HPDE6-E6E7 (cell line): ENCODE data around the gene CWC15.
"Not testable (repeated sequence)": the region's sequence is repeated elsewhere in the genome, so short reads cannot be mapped to it uniquely, and the experiment has no call there.

Source experiments
- DNase-seq: peaks from one replicate; pipeline ENCODE4 v3.0.0; 2011; ENCODE audit warnings: missing footprints; ENCODE audit errors: extremely low spot score

CWC15 gene

DNA sequence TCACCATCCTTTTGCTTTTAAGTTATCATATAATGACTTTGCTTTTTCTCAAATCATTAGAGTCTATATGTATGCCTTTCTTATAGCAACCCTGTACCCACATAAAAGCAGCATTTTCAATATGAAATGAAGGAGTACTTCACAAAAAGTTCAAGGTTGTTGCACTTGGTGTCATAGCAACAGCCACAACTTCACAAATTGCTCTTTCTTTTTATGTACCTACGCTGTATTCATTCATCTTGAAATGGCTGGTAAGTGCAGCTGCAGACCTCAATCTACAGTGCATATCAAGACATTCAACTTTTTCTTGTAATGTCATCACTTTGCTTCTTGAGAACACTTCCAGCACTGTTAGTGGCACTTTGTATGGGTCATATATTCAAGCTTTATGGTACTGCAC, 18.6 kb downstream of the CWC15 start:
- DNase-seq, result no peak

DNA sequence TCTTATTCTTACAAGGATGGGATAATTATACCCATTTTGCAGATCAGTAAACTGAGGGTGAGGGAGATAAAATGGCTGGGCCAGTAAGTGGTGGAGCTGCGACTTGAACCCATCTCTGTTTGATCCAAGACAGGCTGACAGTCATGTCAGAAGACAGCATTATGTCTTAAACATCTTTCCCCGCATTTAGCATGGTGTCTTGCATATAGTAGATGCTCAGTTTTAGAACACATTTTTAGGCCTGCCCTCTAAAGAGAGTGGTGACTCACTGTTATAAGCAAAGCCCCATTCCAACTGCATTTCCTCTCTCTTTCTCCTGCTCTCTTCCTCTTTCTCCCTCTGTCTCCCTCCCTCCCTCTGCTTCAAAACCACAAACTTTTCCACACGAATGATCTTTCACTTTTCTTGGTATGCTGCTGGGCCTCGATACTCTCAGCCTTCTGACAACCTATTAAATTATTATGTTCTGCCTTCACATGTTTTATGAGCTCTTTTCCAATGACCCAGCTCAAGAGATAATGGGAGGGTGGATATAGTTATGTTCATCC, 25.2 kb downstream of the CWC15 start:
- no peak for DNase-seq

DNA sequence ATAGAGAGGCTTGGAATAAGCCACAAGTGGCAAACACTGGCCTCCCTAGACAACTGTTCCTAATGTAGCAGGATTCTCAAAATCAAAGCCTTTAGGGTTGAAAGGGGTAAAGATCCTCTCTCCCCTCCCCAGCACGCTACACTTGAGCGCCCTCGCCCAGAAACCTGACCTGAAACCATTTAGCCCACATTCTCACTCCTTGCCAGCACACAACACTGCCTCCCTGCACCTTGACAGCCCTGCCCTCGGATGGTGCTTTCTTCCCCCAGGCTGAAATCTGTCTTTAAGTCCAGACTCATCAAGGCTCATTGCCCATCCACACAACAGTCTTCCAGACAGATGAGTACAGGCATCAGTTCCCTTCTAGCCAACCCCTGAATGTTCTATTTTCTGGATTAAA, 26.5 kb downstream of the CWC15 start:
- no peak for DNase-seq

DNA sequence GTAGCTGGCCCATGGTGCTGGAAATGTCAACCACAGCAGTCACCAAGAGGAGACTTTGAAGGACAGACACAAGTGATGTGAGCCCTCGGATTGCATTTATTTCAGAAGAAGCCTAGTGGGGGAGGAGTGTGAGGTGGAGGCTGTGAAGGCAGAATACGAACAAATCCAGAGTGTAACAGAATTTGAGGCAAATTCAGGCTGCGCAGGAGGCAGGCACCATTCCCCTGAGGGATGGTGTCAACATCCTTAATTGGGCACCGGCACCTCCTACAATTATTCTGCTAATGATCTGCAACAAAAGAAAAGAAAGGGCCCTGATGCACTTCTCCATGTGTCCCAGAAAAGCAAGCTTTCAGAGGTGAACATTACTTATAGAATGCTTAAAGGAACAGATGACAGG, 32.2 kb downstream of the CWC15 start:
- DNase-seq, result no peak

DNA sequence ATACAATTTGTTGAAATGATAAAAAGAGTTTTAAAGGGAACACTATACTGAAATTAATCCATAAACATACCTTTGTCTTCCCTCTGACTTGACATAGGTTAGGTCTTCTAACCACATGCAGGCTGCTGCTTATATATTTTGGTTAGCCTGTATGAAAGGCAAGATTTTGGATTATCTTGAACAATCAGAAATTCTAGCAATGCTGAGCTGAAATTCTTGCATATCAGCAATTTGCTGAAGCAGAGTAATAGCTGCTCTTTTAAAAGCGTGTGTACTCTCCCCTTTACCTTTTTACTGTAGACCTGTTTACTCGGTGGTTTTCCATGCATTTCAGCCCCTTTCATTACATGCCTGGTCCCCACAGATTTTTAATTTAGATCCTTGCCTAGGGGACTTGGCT, 34.0 kb downstream of the CWC15 start:
- DNase-seq, result no peak

DNA sequence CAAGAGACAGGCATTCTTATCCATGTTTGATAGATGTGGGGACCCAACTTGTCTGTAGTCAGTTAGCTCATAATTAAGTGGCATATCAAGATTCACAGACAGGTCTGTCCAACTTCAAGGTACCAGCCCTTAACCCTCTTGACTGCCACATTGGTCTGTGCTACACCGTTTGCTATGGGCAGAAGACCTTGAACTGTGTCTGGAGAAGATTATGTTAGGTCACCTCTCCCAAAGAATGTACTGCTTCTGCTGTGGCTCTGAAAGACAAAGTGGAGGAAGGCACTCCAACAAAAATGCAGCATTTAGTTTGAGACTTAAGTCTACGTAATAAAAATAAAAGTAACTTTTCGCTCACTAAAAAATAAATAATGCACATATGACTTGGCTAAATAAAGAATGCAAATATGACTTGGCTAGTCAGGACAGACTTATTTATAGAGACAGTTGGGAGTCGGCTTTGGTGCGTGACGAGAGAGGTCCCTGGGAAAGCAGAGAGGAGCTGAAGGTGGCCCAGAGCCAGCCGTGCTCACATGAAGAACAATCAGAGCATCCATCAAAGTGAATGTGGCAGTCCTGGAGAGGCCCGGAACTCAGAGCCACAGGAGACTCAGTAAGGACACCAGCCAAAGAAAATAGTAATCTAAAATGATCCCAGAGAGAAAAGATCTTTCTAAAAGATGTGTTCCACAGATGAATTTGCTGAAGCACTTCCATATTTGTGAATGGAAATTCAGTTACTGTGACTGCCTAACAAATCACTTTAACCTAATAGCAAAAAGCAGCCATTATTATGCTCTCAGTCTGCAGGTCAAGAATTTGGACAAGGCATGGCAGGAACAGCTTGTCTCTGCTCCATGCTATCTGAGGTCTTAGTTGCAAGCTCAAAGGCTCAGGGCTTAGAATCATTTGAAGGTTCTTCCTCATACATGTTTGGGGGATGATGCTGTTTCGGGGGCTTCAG, 35.0 kb downstream of the CWC15 start:
- DNase-seq, result no peak

DNA sequence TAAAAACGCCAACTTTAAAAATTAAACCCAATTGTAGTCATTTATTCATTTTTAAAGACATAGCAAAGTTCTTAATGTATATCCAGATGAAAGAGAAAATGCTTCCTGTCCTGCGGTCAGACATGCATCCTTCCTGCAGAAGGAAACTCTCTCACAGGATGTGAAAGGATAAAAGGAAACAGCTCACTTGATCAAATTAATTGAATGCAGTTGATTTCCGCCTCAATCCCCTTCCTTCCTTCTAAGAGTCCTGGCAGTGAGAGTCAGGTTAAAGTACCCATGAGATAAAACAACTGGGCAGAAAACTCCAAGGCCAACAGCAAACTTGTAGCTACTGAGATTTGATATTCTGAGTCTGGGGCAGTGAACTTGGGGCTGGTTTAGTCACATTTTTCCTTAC, 38.5 kb downstream of the CWC15 start:
- no peak for DNase-seq

DNA sequence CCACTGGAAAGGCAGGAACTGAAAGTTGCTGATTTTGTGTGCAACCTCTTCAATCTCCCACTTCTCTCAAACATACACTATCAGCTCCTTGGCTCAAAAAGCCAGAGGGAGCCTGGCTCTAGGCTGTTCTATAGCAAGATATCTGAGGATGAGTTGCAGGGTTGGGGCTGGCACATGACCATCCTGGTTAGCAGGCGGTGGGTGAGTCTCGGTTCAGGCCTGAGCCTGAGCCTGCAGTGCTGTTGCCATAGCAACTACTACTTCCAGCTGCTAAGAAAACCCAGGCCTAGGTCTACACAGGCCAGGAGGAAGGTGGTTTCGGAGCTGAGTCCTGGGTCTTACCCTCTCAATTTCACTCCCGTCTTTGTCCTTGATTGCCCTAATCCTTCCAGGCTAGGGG, 39.0 kb downstream of the CWC15 start:
- DNase-seq, result no peak

DNA sequence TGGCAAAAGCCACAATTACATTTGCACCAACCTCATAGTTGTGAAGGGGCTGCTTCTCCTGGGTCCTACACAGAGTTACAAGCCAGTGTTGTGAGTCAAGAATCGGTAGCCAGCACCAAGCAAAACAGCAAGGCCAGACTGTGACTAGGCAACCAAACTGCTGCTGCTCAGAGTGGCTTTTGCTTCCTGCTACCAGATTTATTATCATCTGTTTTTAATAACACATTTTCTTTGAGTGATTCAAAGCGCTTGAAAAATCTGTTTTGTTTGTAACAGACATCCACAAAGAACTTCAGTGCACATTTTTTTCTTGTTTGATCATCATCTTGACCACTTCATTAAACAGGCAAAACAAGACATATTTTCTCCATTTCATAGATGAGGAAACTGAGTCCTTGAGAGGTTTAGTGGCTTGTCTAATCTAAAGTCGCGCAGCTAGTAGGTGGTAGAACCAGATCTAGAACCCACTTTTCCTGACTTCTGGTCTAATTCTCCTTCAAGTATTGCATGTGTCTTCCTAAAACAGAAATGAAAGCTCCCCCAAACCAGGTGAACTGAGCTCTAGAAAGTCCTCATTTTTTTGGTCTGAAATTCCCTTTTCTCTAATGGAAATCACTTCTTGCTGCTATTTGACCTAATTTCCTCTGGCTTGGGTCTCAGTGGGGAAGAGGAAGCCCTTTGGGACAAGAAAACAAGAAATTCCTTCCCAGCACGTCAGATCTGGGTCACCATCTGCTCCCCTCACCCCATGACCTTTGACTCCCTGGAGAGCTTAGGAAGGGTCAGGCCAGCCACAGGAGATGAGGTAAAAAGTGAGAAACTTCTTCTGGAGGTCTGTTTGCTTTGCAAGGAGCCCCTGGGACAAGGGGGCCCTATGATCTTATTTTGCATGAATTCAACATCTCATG, 39.9 kb downstream of the CWC15 start:
- no peak for DNase-seq

DNA sequence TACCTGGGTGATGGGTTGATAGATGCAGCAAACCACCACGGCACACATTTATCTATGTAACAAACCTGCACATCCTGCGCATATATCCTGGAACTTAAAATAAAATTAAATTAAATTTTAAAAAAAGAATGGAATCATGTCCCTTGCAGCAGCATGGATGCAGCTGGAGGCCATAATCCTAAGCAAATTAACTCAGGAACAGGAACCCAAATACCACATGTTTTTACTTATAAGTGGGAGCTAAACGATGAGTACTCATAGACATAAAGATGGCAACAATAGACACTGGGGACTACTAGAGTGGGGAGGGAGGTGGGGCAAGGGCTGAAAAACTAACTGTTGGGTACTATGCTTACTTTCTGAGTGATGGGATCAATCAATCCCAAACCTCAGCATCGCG, 40.9 kb downstream of the CWC15 start:
- DNase-seq, result no peak

DNA sequence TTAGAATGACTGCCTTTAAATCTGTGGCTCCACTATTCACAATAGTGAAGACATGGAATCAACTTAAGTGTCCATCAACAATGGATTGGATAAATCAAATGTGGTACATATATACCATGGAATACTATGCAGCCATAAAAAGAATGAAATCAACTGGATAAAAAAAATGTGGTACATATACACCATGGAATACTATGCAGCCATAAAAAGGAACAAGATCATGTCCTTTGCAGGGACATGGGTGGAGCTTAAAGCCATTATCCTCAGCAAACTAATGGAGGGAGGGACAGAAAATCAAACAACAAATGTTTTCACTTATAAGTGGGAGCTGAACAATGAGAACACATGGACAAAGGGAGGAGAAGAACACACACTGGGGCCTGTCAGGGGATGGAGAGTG, 41.3 kb downstream of the CWC15 start:
- not testable (repeated sequence) for DNase-seq

DNA sequence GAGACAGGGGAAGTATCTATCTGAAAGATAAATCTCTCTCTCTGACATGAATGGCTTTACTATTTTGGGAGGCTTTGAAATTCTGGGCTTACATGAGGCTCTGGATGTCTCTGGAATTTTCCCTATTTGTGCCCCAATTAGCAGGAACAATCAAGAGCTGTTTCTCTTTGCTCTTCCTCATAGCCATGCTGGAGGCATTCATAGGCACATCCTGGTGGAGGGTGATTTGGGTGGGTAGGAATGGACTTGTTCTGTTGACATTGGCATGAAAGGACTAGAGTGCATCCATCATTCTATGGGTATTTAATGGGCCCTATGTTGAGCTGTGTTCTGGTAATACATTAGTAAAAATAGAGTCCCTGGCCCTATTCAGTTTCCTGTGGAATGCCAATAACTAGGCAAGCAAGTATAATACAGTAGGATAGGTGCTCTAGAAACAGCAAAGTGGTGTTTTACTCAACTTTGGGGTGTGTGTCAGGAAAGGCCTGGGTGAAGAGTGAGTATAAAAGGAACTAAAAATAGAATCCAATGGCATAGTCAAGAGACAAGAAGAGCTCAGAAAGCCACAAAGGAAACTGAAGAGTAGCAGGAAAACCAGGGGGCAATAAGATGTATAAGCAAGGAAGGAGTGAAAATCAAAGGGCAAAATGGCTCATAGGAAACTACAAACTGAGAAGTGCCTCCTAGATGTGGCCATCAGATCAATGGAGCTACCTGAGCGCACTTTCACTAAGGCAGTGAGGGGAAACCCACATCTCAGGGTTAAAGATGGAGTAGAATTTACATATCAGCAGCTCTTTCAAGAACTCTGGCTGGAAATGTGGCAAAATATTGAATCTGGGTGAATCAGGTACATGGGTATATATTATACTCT, 45.0 kb downstream of the CWC15 start:
- DNase-seq, result no peak

DNA sequence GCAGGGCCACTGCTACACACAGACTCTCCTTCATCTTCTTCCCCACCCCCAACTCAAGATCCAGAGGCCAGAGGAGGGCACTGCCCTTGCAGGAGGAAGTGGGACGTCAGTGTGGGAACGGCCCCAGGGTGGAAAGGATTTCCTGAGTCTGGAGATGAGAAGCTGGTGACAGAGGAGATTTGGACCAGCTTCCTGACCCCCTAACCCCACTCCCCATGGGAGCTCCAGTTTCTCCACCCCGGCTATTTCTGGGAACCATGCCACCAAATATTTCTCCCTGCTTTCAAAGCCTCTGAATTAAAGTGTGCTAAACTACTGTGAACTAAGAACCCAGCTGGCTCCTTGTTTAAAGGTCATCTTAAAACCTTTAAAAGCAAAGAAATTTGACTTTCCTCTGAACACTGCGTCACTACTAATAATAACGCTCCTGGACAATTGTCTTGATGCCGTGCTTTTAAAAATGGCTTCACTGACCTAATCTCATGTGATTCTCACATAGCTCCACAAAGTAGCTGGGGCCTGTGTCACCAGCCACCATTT, 46.6 kb downstream of the CWC15 start:
- DNase-seq, result no peak

DNA sequence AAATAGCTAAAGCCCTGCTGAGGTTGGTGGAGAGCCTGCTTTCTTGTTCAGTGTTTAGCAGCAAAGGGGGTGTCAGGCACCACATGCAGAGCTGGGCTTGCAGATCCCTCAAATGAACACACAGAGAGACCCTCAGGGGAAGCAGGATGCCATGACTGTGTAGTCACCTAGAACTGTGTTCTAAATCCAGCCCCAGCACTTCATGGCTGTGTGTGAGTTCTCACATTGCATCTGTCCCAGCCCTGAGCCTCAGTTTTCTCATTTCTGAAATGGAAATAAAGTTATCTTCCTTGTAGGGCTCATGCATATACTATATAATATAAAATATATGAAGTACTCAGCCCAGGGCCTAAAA, 47.1 kb downstream of the CWC15 start:
- DNase-seq, result no peak

DNA sequence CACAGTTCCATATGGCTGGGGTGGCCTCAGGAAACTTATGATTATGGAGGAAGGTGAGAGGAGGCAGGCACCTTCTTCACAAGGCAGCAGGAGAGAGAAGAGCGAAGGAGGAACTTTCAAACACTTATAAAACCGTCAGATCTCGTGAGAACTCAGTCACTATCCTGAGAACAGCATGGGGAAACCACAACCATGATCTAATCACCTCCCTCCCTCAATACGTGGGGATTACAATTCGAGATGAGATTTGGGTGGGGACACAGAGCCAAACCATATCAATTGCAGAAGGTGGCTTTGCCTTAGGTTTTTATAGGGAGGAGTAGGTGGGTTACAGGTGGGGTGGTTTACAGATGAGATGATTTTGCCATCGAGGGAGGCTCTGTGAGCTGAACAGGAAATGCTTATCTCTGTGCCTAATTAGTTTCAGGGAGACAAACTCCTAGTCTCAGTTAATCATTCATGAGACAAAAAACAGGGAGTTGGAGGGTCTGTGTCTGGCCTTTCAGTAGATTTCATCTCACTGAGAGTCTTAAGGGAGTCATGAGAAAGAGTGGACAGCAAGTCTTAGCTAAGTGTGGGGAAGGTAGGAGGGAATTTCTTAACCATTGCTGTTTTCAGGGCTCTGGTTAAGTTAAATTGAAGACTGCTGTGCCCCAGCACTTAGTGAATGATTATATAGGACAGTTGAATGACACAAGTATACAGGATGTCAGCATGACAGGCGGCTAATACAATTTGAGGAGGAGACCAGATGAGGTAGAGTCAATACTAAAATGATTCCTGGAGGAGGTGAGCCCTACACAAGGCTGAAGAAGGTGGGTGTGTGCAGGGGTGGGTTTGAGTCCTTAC, 47.7 kb downstream of the CWC15 start:
- DNase-seq, result no peak

DNA sequence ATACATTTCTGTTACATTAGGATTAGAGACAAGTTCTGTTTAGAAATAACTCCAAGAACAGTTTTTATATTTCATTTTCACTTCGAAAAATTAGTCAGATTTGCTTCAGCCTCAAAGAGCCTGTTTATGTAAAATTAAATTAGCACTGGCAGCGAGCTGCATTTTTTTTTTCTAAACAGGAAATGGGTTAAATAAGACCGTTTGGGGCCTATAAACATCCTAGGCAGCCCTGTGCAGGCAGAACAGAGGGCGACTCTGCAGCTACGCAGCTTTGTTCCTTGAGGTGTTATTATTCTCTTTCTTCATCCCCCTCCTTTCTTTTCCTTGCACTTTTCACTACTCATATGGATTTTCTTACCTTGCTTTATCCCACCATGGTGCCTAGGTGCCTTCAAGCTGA, 48.7 kb downstream of the CWC15 start:
- DNase-seq, result no peak

DNA sequence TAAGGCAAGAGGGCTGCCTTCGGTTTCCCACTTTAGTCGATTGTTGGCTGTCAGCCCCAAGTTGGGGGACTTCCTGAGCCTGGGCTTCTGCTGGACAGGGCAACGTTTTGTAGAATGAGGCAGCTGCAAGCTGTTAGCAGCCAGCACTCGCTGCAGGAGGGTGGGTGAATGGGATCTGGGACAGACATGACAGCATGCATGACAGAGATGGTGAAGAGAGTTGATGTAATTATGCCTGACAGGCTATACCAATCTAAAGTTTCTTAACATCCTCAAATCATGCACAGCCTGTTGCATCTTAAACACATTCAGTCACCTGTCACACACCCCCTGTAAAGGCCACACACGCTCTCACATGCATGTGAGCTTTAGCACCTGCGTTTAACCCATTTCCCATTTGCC, 49.2 kb downstream of the CWC15 start:
- DNase-seq, result no peak

DNA sequence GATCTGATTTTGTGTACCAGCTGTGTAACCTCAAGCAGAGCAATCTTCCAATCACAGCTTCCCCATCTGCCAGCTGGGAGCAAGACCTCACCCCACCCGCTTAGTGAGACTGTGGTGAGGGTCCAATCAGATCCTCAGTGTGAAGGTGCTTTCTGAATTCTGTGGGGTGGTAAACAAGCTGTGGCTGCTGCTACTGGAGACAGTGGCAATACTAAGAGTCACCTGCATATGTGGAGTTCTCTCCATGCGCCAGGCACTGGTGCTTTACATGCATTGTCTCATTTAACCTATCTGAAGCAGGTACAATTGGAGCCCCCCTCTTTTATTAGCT, 50.4 kb downstream of the CWC15 start:
- no peak for DNase-seq

DNA sequence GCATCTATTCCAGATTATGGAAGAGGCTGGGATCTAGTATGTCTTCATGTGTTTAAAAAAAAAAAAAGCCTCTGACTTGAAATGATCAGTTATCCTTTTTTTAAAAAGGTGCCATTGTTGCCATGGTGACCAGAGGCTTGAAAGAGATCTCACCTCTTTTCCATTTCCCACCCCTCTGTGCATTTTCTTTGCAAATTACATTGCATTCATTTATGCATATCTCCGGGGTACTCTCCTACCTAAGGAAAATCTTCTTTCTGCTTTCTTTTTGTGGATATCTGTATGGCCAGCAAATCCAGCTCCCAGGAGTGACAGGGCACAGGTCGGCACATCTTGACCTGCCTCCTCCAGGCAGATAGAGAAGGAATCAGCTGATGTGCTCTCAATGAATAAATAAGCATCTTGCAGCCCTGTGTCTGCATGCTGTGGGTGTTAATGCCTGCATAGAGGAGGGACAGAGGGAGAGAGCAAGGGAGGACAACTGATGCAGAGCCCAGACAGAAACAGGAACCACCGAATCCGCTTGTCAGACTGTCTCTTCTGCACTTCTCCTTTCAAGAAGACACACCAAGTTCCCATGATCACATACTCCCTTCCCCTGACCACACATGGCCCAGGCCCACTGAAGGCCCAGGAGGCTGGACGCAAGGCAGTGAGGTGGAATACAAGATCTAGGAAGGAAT, 50.9 kb downstream of the CWC15 start:
- no peak for DNase-seq

DNA sequence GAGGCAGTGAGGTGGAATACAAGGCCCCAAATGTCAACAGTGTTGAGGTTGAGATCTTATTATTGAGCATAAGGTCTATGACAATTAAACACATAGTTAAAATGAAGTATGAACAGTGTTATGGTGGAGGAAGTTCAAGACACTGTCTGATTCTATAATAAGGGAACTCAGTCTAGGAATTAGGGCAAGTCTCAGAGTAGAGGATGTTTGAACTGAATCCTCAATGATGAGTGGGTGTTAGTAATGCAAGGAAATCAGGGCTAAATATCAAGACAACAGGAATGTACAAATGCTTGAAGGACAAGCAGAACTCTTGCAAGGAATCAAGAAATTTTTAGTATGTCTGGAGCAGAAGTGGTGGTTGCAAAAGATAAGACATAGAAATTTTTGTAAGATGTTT, 53.0 kb downstream of the CWC15 start:
- no peak for DNase-seq
